GM12878 (cell line): ENCODE results near the gene INAFM1. TPM values are rescaled to one million over a fixed set of nuclear protein-coding genes. Genes with fewer than 3 reads are reported as not detected.

Experiments used
- ATF2 ChIP-seq: IDR thresholded peaks from 2 replicates; pipeline ENCODE4 v1.6.1; 2012; ENCODE audit warnings: low read length, inconsistent platforms
- CEBPB ChIP-seq, 2 experiments: fragments of 150-350 bp in 1 of 2; IDR thresholded peaks; 2 replicates each; pipeline ENCODE4 v1.6.1; 2012 to 2014; ENCODE audit warnings: low read depth in 2 of 2, low read length in 2 of 2, borderline replicate concordance in 1 of 2, inconsistent platforms in 1 of 2
- ESRRA ChIP-seq: IDR thresholded peaks from 2 replicates; pipeline ENCODE4 v1.6.1; 2012; ENCODE audit warnings: mild to moderate bottlenecking, low read length, improper control_type of control experiment
- RELA ChIP-seq: fragments of 450-650 bp; IDR thresholded peaks from 2 replicates; pipeline ENCODE4 v1.8.0; 2014; ENCODE audit warnings: borderline replicate concordance; ENCODE audit not compliant: partially characterized antibody
- SIX5 ChIP-seq: IDR thresholded peaks from 2 replicates; pipeline ENCODE4 v1.6.1; 2011; ENCODE audit warnings: mild to moderate bottlenecking, low read depth, low read length, moderate library complexity; ENCODE audit not compliant: severe bottlenecking
- TCF12 ChIP-seq: IDR thresholded peaks from 2 replicates; pipeline ENCODE4 v1.6.1; 2011; ENCODE audit warnings: low read depth, mild to moderate bottlenecking, low read length
- ZBED1 ChIP-seq: IDR thresholded peaks from 2 replicates; pipeline ENCODE4 v1.6.1; 2016; ENCODE audit warnings: borderline replicate concordance
- polyA plus RNA-seq, 11 experiments: library from polyadenylated mRNA; depleted of rRNA in 4 of 11; unstranded in 6 of 11; stranded (reverse) in 5 of 11; fragments of >200 nt; fragmentation: Nextera tagmentation in 4 of 11; fragmentation: Illumina TruSeq in 1 of 11; extraction: Ambion mirVana in 4 of 11; extraction: Trizol in 1 of 11; gene quantifications; 1 replicate in 1 of 11; 2 replicates in 10 of 11; pipeline versions ENCODE4 v1.2.1 to v1.2.3, GENCODE V29; 2011 to 2016; ENCODE audit warnings: inconsistent platforms in 2 of 11, missing spikeins in 2 of 11, low read depth in 1 of 11
- total RNA-seq, 4 experiments: library from RNA; depleted of rRNA in 3 of 4; stranded (reverse); fragments of >200 nt in 3 of 4; fragmentation: Illumina TruSeq in 1 of 4; extraction: Trizol in 1 of 4; gene quantifications; 2 replicates each; pipeline versions ENCODE4 v1.2.1 to v1.2.3, GENCODE V29; 2013 to 2021
- TF ChIP-seq, protein P1 (sequence below): fragments of 450-650 bp; formaldehyde crosslinking; IDR thresholded peaks from 2 replicates; pipeline ENCODE4 v1.5.0; 2022; ENCODE audit warnings: mild to moderate bottlenecking, missing genetic modification characterization

The INAFM1 gene
- total and polyA plus RNA-seq, 10 of the 15 experiments (the other 5 are each of a cell fraction or from before 2014, with no cell fraction given): 0.57 to 6.8 (median 1.1) TPM; not detected in 1

- TF ChIP-seq, protein P1, sequence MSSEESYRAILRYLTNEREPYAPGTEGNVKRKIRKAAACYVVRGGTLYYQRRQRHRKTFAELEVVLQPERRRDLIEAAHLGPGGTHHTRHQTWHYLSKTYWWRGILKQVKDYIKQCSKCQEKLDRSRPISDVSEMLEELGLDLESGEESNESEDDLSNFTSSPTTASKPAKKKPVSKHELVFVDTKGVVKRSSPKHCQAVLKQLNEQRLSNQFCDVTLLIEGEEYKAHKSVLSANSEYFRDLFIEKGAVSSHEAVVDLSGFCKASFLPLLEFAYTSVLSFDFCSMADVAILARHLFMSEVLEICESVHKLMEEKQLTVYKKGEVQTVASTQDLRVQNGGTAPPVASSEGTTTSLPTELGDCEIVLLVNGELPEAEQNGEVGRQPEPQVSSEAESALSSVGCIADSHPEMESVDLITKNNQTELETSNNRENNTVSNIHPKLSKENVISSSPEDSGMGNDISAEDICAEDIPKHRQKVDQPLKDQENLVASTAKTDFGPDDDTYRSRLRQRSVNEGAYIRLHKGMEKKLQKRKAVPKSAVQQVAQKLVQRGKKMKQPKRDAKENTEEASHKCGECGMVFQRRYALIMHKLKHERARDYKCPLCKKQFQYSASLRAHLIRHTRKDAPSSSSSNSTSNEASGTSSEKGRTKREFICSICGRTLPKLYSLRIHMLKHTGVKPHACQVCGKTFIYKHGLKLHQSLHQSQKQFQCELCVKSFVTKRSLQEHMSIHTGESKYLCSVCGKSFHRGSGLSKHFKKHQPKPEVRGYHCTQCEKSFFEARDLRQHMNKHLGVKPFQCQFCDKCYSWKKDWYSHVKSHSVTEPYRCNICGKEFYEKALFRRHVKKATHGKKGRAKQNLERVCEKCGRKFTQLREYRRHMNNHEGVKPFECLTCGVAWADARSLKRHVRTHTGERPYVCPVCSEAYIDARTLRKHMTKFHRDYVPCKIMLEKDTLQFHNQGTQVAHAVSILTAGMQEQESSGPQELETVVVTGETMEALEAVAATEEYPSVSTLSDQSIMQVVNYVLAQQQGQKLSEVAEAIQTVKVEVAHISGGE (CRISPR knock-in tag): no peak
- TF ChIP-seq CEBPB (IDR thresholded peaks at IDR 0.05; ENCODE audit: borderline replicate concordance in 1 of 2, low read depth in 2 of 2, low read length in 2 of 2) (no peak), TCF12 (no peak), ZBED1 (no peak), ATF2 (no peak), ESRRA (no peak), SIX5 (no peak), RELA (no peak)
Observed at GRCh38 chr19:47270408-47270807, 4.3 kb upstream of the INAFM1 start (continued).
